Central memory CD8-positive, alpha-beta T cell (primary cell): ENCODE data around the gene CDKN2C.

Experiments used
- ATAC-seq: fragments of 150-1000 bp; cut with Tn5 transposase; replicated peaks from 2 replicates; pipeline ENCODE4 v1.10.0; 2022; ENCODE audit warnings: mild to moderate bottlenecking, moderate FRiP score, moderate number of reproducible peaks; ENCODE audit not compliant: poor library complexity, severe bottlenecking; ENCODE audit errors: extremely low read depth
- DNase-seq, 2 donors: peaks; one replicate each; pipeline ENCODE4 v3.0.0; 2021; ENCODE audit warnings: low spot score in 2 of 2
- H3K27ac Mint-ChIP-seq: one replicate; pipeline ENCODE4 v1.8.0; 2022; ENCODE audit warnings: low read depth, mild to moderate bottlenecking, moderate library complexity, mixed read lengths
- H3K27me3 Mint-ChIP-seq: one replicate; pipeline ENCODE4 v1.8.0; 2022; ENCODE audit warnings: mixed read lengths
- H3K36me3 Mint-ChIP-seq: one replicate; pipeline ENCODE4 v1.8.0; 2022; ENCODE audit warnings: mild to moderate bottlenecking, moderate library complexity, mixed read lengths; ENCODE audit not compliant: insufficient read depth
- H3K4me1 Mint-ChIP-seq: one replicate; pipeline ENCODE4 v1.8.0; 2022; ENCODE audit warnings: mixed read lengths
- H3K4me3 Mint-ChIP-seq: one replicate; pipeline ENCODE4 v1.8.0; 2022; ENCODE audit warnings: mild to moderate bottlenecking, moderate library complexity, mixed read lengths
- H3K9me3 Mint-ChIP-seq: one replicate; pipeline ENCODE4 v1.8.0; 2022; ENCODE audit warnings: mixed read lengths

Gene CDKN2C

GRCh38 chr1:50968158-50968820 lies 1.8 kb upstream of the CDKN2C start:
- Mint-ChIP-seq H3K4me1 (peaks cover 20% of the 10 kb centered on the region), H3K4me3 (peak overlapping the region; percentile 96), H3K9me3 (no peaks in the 10 kb centered on the region), H3K36me3 (peaks cover 10% of the 10 kb centered on the region), H3K27me3 (no peaks in the 10 kb centered on the region), H3K27ac (peak overlapping the region; percentile 92)
- DNase-seq (peak; percentile 60 to 68), ATAC-seq (peak; percentile 82)

GRCh38 chr1:50968821-50969610 lies 1.0 kb upstream of the CDKN2C start:
- H3K27me3 Mint-ChIP-seq = no peaks in the 10 kb centered on the region
- peaks cover 10% of the 10 kb centered on the region for H3K36me3 Mint-ChIP-seq
- DNase-seq (no peak), ATAC-seq (peak; percentile 16)
- H3K9me3 Mint-ChIP-seq = no peaks in the 10 kb centered on the region
- H3K4me3 Mint-ChIP-seq = peak overlapping the region; percentile 96
- peaks cover 20% of the 10 kb centered on the region for H3K4me1 Mint-ChIP-seq
- peak overlapping the region; percentile 92 for H3K27ac Mint-ChIP-seq

GRCh38 chr1:50970509-50970887 lies 453 bp downstream of the CDKN2C start:
- peak overlapping the region; percentile 87 for H3K27ac Mint-ChIP-seq
- H3K9me3 Mint-ChIP-seq = no peaks in the 10 kb centered on the region
- H3K4me3 Mint-ChIP-seq = peak overlapping the region; percentile 96
- DNase-seq (no peak), ATAC-seq (no peak)
- peaks cover 9% of the 10 kb centered on the region for H3K36me3 Mint-ChIP-seq
- peaks cover 20% of the 10 kb centered on the region for H3K4me1 Mint-ChIP-seq
- no peaks in the 10 kb centered on the region for H3K27me3 Mint-ChIP-seq

- H3K4me3 Mint-ChIP-seq = peak overlapping the region; percentile 96
- no peak for ATAC-seq
- H3K36me3 Mint-ChIP-seq = peaks cover 9% of the 10 kb centered on the region
- H3K27me3 Mint-ChIP-seq = no peaks in the 10 kb centered on the region
- no peak for DNase-seq
- H3K27ac Mint-ChIP-seq = peak overlapping the region; percentile 87
- H3K9me3 Mint-ChIP-seq = no peaks in the 10 kb centered on the region
- peaks cover 21% of the 10 kb centered on the region for H3K4me1 Mint-ChIP-seq
Measured at GRCh38 chr1:50970931-50971582, 1.0 kb downstream of the CDKN2C start.

GRCh38 chr1:50971748-50972305 lies 1.8 kb downstream of the CDKN2C start:
- peaks cover 9% of the 10 kb centered on the region for H3K36me3 Mint-ChIP-seq
- H3K27me3 Mint-ChIP-seq = peaks cover 7% of the 10 kb centered on the region
- no peak for DNase-seq
- peaks cover 29% of the 10 kb centered on the region for H3K4me1 Mint-ChIP-seq
- H3K27ac Mint-ChIP-seq = no peak overlapping the region
- no peak for ATAC-seq
- H3K4me3 Mint-ChIP-seq = no peak overlapping the region
- H3K9me3 Mint-ChIP-seq = no peaks in the 10 kb centered on the region

- Mint-ChIP-seq H3K9me3 (no peaks in the 10 kb centered on the region), H3K27ac (no peak overlapping the region), H3K36me3 (peaks cover 9% of the 10 kb centered on the region), H3K4me1 (peaks cover 25% of the 10 kb centered on the region), H3K27me3 (peaks cover 13% of the 10 kb centered on the region), H3K4me3 (no peak overlapping the region)
- DNase-seq = no peak
- ATAC-seq = no peak
Measured at GRCh38 chr1:50972766-50973165, 2.7 kb downstream of the CDKN2C start.

GRCh38 chr1:50973255-50973654 lies 3.2 kb downstream of the CDKN2C start:
- peaks cover 22% of the 10 kb centered on the region for H3K4me1 Mint-ChIP-seq
- peaks cover 6% of the 10 kb centered on the region for H3K36me3 Mint-ChIP-seq
- no peak for ATAC-seq
- peaks cover 13% of the 10 kb centered on the region for H3K27me3 Mint-ChIP-seq
- no peak for DNase-seq
- H3K27ac Mint-ChIP-seq = no peak overlapping the region
- H3K4me3 Mint-ChIP-seq = no peak overlapping the region
- no peaks in the 10 kb centered on the region for H3K9me3 Mint-ChIP-seq

GRCh38 chr1:50973875-50974617 lies 4.0 kb downstream of the CDKN2C start:
- Mint-ChIP-seq H3K4me3 (no peak overlapping the region), H3K36me3 (peaks cover 5% of the 10 kb centered on the region), H3K4me1 (peaks cover 28% of the 10 kb centered on the region), H3K27ac (no peak overlapping the region), H3K9me3 (no peaks in the 10 kb centered on the region), H3K27me3 (peaks cover 20% of the 10 kb centered on the region)
- DNase-seq (no peak), ATAC-seq (no peak)

GRCh38 chr1:50974618-50974935 lies 4.5 kb downstream of the CDKN2C start:
- ATAC-seq = no peak
- H3K4me3 Mint-ChIP-seq = no peak overlapping the region
- H3K4me1 Mint-ChIP-seq = peaks cover 30% of the 10 kb centered on the region
- no peak for DNase-seq
- H3K27ac Mint-ChIP-seq = no peak overlapping the region
- peaks cover 24% of the 10 kb centered on the region for H3K27me3 Mint-ChIP-seq
- H3K9me3 Mint-ChIP-seq = no peaks in the 10 kb centered on the region
- H3K36me3 Mint-ChIP-seq = peaks cover 5% of the 10 kb centered on the region

GRCh38 chr1:50975436-50975835 lies 5.4 kb downstream of the CDKN2C start:
- ATAC-seq (no peak), DNase-seq (no peak)
- H3K27me3 Mint-ChIP-seq = peaks cover 24% of the 10 kb centered on the region
- no peaks in the 10 kb centered on the region for H3K36me3 Mint-ChIP-seq
- peaks cover 22% of the 10 kb centered on the region for H3K4me1 Mint-ChIP-seq
- H3K27ac Mint-ChIP-seq = no peak overlapping the region
- H3K4me3 Mint-ChIP-seq = no peak overlapping the region
- no peaks in the 10 kb centered on the region for H3K9me3 Mint-ChIP-seq

GRCh38 chr1:50976111-50976889 lies 6.3 kb downstream of the CDKN2C start:
- peaks cover 24% of the 10 kb centered on the region for H3K27me3 Mint-ChIP-seq
- peaks cover 20% of the 10 kb centered on the region for H3K4me1 Mint-ChIP-seq
- H3K27ac Mint-ChIP-seq = peak overlapping the region; percentile 68
- peak overlapping the region; percentile 84 for H3K4me3 Mint-ChIP-seq
- ATAC-seq (no peak), DNase-seq (no peak)
- H3K9me3 Mint-ChIP-seq = no peaks in the 10 kb centered on the region
- H3K36me3 Mint-ChIP-seq = no peaks in the 10 kb centered on the region
